ENCODE measurements around the gene SVEP1. TPM values are rescaled to one million over a fixed set of nuclear protein-coding genes. Genes with fewer than 3 reads are reported as not detected.
"Not testable (repeated sequence)": the region's sequence is repeated elsewhere in the genome, so short reads cannot be mapped to it uniquely, and the experiment has no call there.

The SVEP1 gene
- total and polyA plus RNA-seq, 4 donors: 3.3 to 38.9 (median 19.6) TPM

GRCh38 chr9:110622368-110622767, 42.8 kb upstream of the SVEP1 start:
- Histone ChIP-seq H3K9ac (ENCODE audit: insufficient read depth in 1 of 2, low read length in 2 of 2) (no peak overlapping the region), H3K27me3 (ENCODE audit: control insufficient read depth in 3 of 3, insufficient read depth in 3 of 3, low read length in 2 of 3) (no peaks in the 10 kb centered on the region), H3K4me3 (no peak overlapping the region), H3K9me3 (ENCODE audit: control insufficient read depth in 4 of 4, insufficient read depth in 3 of 4, low read length in 3 of 4) (no peaks in the 10 kb centered on the region), H3K4me1 (ENCODE audit: control insufficient read depth in 5 of 5, insufficient read depth in 5 of 5, low read length in 5 of 5) (peaks cover 0 to 18% (median 0%) of the 10 kb centered on the region in 5 donors), H3K27ac (ENCODE audit: low read depth in 1 of 2, low read length in 1 of 2) (no peak overlapping the region), H3K36me3 (ENCODE audit: control insufficient read depth in 4 of 4, insufficient read depth in 4 of 4, low read length in 4 of 4) (no peaks in the 10 kb centered on the region)
- TF ChIP-seq CTCF (IDR thresholded peaks at IDR 0.05; ENCODE audit: control extremely low read depth, extremely low read depth): no peak
- WGBS, 2 donors: 46 to 47% methylated on average over 2 of the region's 2 CpGs
- DNase-seq (no peak), ATAC-seq (ENCODE audit: insufficient read depth, low FRiP score) (no peak)

- ATAC-seq (ENCODE audit: insufficient read depth, low FRiP score) (no peak), DNase-seq (peak in 2 of 3 donors; percentile 82 to 90)
- H3K4me1 ChIP-seq (ENCODE audit: control insufficient read depth in 5 of 5, insufficient read depth in 5 of 5, low read length in 5 of 5): peaks cover 0 to 18% (median 0%) of the 10 kb centered on the region in 5 donors
- H3K9ac ChIP-seq (ENCODE audit: insufficient read depth in 1 of 2, low read length in 2 of 2): no peak overlapping the region
- 43 to 68% methylated on average over 3 of the region's 3 CpGs for WGBS, 2 donors
- TF ChIP-seq CTCF (IDR thresholded peaks at IDR 0.05; ENCODE audit: control extremely low read depth, extremely low read depth): no peak
- no peak overlapping the region for H3K4me3 ChIP-seq
- no peaks in the 10 kb centered on the region for H3K27me3 ChIP-seq (ENCODE audit: control insufficient read depth in 3 of 3, insufficient read depth in 3 of 3, low read length in 2 of 3)
- H3K36me3 ChIP-seq (ENCODE audit: control insufficient read depth in 4 of 4, insufficient read depth in 4 of 4, low read length in 4 of 4): no peaks in the 10 kb centered on the region
- H3K27ac ChIP-seq (ENCODE audit: low read depth in 1 of 2, low read length in 1 of 2): no peak overlapping the region
- no peaks in the 10 kb centered on the region for H3K9me3 ChIP-seq (ENCODE audit: control insufficient read depth in 4 of 4, insufficient read depth in 3 of 4, low read length in 3 of 4)
Observed at GRCh38 chr9:110620726-110621125, 41.2 kb upstream of the SVEP1 start.

DNA sequence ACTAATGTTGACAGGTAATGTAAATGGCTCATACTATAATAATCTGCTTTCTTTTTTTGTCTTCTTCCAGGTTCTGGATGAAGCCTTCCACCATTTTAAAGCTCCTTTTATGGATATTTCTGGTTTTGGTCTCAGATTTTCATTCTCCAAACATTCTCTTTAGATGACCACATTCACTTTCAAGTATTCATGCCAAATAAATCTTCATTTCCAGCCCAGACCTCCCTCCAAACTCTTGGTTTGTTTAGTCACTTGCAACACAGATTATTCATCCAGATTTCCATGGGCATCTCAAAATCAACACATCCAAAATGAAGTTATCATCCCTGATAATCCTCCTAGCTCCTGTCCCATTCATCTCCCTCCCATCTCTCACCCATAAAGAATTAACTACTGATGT, 40.3 kb upstream of the SVEP1 start:
- no peak for ATAC-seq (ENCODE audit: insufficient read depth, low FRiP score)
- no peaks in the 10 kb centered on the region for H3K9me3 ChIP-seq (ENCODE audit: control insufficient read depth in 4 of 4, insufficient read depth in 3 of 4, low read length in 3 of 4)
- no peak for TF ChIP-seq CTCF (IDR thresholded peaks at IDR 0.05; ENCODE audit: control extremely low read depth, extremely low read depth)

DNA sequence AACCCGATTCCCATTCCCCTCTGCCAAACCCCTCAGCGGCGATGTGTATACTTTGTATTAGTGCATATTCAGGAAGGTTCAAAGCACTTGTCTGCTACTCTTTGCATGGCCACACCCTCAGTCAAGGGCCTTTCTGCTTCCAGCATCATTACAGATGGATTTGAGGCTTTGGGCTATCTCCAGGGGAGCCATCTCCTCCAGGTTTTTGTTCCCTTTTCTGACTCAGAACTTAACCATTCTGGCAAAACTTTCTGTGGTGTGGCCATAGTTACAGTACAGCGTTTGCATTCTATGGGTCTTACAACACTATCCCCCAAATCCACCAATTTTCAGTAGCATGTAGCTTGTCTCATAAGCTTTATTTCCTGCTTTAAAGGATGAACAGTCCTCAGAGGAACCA, 36.0 kb upstream of the SVEP1 start:
- Histone ChIP-seq H3K27me3 (ENCODE audit: control insufficient read depth in 3 of 3, insufficient read depth in 3 of 3, low read length in 2 of 3) (no peaks in the 10 kb centered on the region), H3K36me3 (ENCODE audit: control insufficient read depth in 4 of 4, insufficient read depth in 4 of 4, low read length in 4 of 4) (no peaks in the 10 kb centered on the region), H3K9me3 (ENCODE audit: control insufficient read depth in 4 of 4, insufficient read depth in 3 of 4, low read length in 3 of 4) (no peaks in the 10 kb centered on the region), H3K27ac (ENCODE audit: low read depth in 1 of 2, low read length in 1 of 2) (no peak overlapping the region), H3K9ac (ENCODE audit: insufficient read depth in 1 of 2, low read length in 2 of 2) (no peak overlapping the region), H3K4me3 (no peak overlapping the region), H3K4me1 (ENCODE audit: control insufficient read depth in 5 of 5, insufficient read depth in 5 of 5, low read length in 5 of 5) (peaks cover 0 to 7% (median 0%) of the 10 kb centered on the region in 5 donors)
- no peak for DNase-seq
- TF ChIP-seq CTCF (IDR thresholded peaks at IDR 0.05; ENCODE audit: control extremely low read depth, extremely low read depth): no peak
- WGBS, 2 donors: 80 to 95% methylated on average over 4 of the region's 4 CpGs
- no peak for ATAC-seq (ENCODE audit: insufficient read depth, low FRiP score)

More for the DNA sequence above, 40.3 kb upstream of the SVEP1 start:
- Histone ChIP-seq H3K4me3 (no peak overlapping the region), H3K4me1 (ENCODE audit: control insufficient read depth in 5 of 5, insufficient read depth in 5 of 5, low read length in 5 of 5) (peaks cover 0 to 18% (median 0%) of the 10 kb centered on the region in 5 donors), H3K36me3 (ENCODE audit: control insufficient read depth in 4 of 4, insufficient read depth in 4 of 4, low read length in 4 of 4) (no peaks in the 10 kb centered on the region), H3K27ac (ENCODE audit: low read depth in 1 of 2, low read length in 1 of 2) (no peak overlapping the region), H3K27me3 (ENCODE audit: control insufficient read depth in 3 of 3, insufficient read depth in 3 of 3, low read length in 2 of 3) (no peaks in the 10 kb centered on the region), H3K9ac (ENCODE audit: insufficient read depth in 1 of 2, low read length in 2 of 2) (no peak overlapping the region)
- no peak for DNase-seq

DNA sequence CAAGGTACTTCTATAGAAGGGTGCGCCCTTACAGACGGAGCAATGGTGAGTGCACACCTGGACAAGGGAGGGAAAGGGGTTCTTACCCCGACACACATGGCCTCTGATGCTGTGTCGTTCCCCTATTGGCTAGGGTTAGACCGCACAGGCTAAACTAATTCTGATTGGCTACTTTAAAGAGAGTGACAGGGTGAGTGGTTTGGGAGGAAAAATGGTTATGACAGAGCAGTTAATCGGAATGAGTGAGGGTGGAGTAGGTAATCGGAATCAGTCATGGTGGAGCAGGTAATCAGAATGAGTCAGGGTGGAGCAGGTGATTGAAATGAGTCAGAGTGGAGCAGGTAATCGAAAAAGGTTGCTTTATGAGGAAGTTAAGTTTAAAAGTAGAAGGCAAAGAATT, 35.0 kb upstream of the SVEP1 start:
- not testable (repeated sequence) for H3K4me3 ChIP-seq
- WGBS, 2 donors: 82 to 96% methylated on average over 8 of the region's 8 CpGs

More for the DNA sequence above, 35.0 kb upstream of the SVEP1 start:
- H3K9me3 ChIP-seq (ENCODE audit: control insufficient read depth in 4 of 4, insufficient read depth in 3 of 4, low read length in 3 of 4); DNase-seq; H3K27me3 ChIP-seq (ENCODE audit: control insufficient read depth in 3 of 3, insufficient read depth in 3 of 3, low read length in 2 of 3); H3K9ac ChIP-seq (ENCODE audit: insufficient read depth in 1 of 2, low read length in 2 of 2); H3K4me1 ChIP-seq (ENCODE audit: control insufficient read depth in 5 of 5, insufficient read depth in 5 of 5, low read length in 5 of 5); H3K36me3 ChIP-seq (ENCODE audit: control insufficient read depth in 4 of 4, insufficient read depth in 4 of 4, low read length in 4 of 4); ATAC-seq (ENCODE audit: insufficient read depth, low FRiP score); H3K27ac ChIP-seq (ENCODE audit: low read depth in 1 of 2, low read length in 1 of 2): not testable (repeated sequence)

All from lung (tissue), 12 donors.